GDM1 (cell line): Measurements from ENCODE around the gene WWOX.

Experiments
- DNase-seq: peaks from one replicate; lab custom pipeline; 2025; lab: John Stamatoyannopoulos, UW

Gene WWOX

GRCh38 chr16:78609402-78610274 lies 510.2 kb downstream of the WWOX start:
- DNase-seq: no peak

GRCh38 chr16:78611318-78611717 lies 511.9 kb downstream of the WWOX start:
- no peak for DNase-seq

- no peak for DNase-seq
Measured at GRCh38 chr16:78619811-78620210, 520.4 kb downstream of the WWOX start.

GRCh38 chr16:78620291-78620690 lies 520.8 kb downstream of the WWOX start:
- no peak for DNase-seq

GRCh38 chr16:78623796-78624195 lies 524.3 kb downstream of the WWOX start:
- DNase-seq: no peak

GRCh38 chr16:78624366-78624765 lies 524.9 kb downstream of the WWOX start:
- DNase-seq: no peak

- DNase-seq: no peak
Measured at GRCh38 chr16:78628461-78629045, 529.1 kb downstream of the WWOX start.

- DNase-seq: no peak
Measured at GRCh38 chr16:78629173-78629572, 529.7 kb downstream of the WWOX start.

GRCh38 chr16:78630102-78630501 lies 530.6 kb downstream of the WWOX start:
- no peak for DNase-seq

- DNase-seq: no peak
Measured at GRCh38 chr16:78633551-78633950, 534.1 kb downstream of the WWOX start.

- DNase-seq: no peak
Measured at GRCh38 chr16:78635807-78636206, 536.4 kb downstream of the WWOX start.

- no peak for DNase-seq
Measured at GRCh38 chr16:78638371-78638770, 538.9 kb downstream of the WWOX start.

- DNase-seq: no peak
Measured at GRCh38 chr16:78639775-78640174, 540.3 kb downstream of the WWOX start.

- DNase-seq: no peak
Measured at GRCh38 chr16:78640886-78641285, 541.4 kb downstream of the WWOX start.

GRCh38 chr16:78641433-78641832 lies 542.0 kb downstream of the WWOX start:
- DNase-seq: no peak

- DNase-seq: no peak
Measured at GRCh38 chr16:78642621-78643285, 543.3 kb downstream of the WWOX start.

GRCh38 chr16:78645657-78646056 lies 546.2 kb downstream of the WWOX start:
- no peak for DNase-seq

- no peak for DNase-seq
Measured at GRCh38 chr16:78647019-78647418, 547.6 kb downstream of the WWOX start.

- DNase-seq: no peak
Measured at GRCh38 chr16:78647491-78647890, 548.0 kb downstream of the WWOX start.

- no peak for DNase-seq
Measured at GRCh38 chr16:78648517-78648916, 549.1 kb downstream of the WWOX start.

GRCh38 chr16:78650339-78651074 lies 551.1 kb downstream of the WWOX start:
- no peak for DNase-seq

- DNase-seq: no peak
Measured at GRCh38 chr16:78654929-78655328, 555.5 kb downstream of the WWOX start.
